NCI-H146 treated with DMSO at 0.1 percent for 48 hours (cell line): ENCODE results near the gene LMAN1.

Source experiments
- DNase-seq: peaks from one replicate; lab custom pipeline; 2025; ENCODE audit not compliant: unreplicated experiment; lab: John Stamatoyannopoulos, UW

Gene LMAN1

DNA sequence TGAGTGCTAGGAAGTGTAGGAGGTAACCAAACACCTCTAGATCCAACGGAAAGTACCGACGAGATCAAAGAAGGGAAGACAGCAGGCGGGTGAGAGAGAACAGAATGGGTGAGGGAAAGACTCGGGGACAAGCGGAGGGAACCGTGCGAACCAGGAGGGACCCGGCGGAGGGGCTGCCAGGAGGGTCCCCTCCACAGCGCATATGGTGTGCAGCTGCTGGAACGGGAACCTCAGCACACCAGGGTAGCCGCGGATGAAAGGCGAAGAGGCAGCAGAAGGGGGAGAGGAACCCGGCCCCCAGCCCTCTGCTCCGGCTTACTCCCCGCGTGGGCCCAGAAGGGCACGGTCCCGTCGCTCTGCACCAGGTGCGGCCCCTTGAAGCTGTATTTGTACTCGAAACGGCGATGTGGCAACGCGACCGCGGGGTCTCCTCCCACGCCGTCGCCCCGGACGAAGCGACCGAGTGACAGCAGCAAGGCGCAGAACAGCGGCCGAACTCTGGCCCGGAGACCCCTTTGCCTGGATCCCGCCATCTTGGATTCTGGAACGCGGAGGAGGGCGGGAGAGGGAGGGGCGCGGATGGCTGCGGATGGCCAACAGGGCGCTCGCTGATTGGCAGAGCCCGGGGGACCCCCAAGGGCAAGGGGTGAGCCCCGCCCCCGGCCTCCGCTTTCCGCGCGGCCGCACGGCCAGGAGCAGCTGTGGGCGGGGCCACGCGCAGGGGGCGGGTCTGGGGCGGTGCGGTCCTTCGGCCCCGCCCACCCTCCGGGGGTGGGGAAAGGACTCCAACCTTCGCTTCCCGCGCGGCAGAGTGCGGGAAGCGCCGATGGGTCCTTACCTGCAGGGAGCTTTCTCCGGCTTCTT, at the start of gene LMAN1:
LMAN1 (minus strand) TSS at position 554 of the 864 bp plus-strand sequence; CDS start at position 533, 21 bp downstream.
- peak; percentile 95 for DNase-seq

GRCh38 chr18:59402432-59403090, 43.5 kb upstream of the LMAN1 start:
- DNase-seq, result peak; percentile 99

DNA sequence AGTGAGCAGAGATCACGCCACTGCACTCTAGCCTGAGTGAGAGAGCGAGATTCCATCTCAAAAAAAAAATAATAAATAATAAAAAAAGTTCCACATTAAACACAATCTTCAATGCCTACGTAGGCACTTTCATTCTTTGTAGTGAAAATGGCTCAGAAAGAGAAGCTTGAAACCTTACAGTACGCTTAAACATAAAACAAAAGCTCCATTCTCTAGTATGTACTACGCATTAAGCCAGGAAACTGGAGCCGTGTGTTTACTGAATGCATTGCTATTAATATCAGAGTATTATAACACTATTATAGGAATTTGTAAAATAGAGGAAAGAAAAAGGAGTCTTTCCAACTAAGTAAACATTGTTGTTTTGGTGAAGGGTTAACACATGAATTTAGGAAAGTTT, 41.3 kb upstream of the LMAN1 start:
- DNase-seq, result no peak

DNA sequence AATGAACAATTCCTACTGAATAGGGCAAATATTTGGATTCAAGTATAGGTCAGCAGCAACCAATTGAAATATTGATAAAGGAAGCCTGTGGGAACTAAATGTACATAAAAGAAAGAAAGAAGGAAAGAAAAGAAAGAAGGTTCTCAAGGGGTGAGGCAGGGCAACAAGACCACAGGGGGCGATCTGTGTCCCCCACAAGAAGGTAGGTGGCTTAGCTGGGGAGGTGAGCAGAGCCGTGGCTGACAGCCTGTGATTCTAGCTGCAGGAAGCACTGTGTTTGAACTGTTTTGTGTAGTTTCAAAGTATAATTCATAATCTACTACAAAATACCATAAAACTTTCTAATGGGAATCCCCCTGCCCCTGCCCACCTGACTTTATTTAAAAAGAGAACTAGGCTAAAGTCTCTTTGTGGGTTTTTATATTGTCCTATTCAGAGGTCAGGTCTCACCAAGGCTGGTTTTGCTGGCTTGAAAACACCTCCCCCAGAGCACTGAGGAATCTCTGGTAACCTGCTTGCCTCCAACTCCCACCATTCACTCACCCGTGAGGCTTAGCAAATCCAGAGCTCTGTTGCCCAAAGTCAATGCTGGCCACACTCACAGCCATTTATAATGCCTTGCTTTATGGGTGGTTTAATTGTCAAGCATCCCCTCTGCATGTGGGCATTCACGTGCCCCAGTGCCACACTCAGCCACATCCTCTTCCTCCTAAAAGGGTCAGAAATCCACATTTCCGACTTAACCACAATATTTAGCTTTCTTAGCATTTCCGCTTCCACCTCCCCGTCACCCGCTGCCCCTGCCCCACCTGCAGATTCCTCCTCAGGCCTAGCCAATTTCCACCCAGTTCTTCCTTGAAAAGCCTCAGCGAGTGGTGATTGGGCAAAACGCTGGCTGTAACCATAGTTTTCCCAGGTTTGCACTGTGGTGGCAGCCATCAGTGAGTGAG, 36.4 kb upstream of the LMAN1 start:
- DNase-seq, result peak; percentile 35

DNA sequence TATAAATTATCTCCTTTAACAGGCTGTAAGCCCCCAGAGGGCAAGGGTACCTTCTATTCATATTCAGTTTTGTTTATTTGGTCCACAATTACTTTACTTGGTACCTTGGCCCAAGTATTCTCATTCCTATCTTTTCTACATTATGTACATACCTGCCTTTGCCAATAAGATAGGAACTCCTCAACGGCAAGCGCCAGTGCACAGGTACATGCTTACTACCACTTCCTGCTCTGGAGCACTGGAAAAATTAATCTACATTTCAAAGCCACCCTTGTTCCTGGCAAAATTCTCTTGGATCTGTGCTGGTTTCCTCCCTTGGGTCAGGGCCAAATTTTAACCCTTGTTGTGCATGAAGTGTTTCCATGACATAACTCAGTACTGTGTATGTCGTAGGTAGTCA, 34.3 kb upstream of the LMAN1 start:
- DNase-seq, result no peak

- no peak for DNase-seq
Measured at GRCh38 chr18:59388817-59389216, 29.8 kb upstream of the LMAN1 start.

GRCh38 chr18:59387687-59388565, 28.9 kb upstream of the LMAN1 start:
- peak; percentile 49 for DNase-seq

- DNase-seq, result no peak
Measured at GRCh38 chr18:59386909-59387686, 28.0 kb upstream of the LMAN1 start.

DNA sequence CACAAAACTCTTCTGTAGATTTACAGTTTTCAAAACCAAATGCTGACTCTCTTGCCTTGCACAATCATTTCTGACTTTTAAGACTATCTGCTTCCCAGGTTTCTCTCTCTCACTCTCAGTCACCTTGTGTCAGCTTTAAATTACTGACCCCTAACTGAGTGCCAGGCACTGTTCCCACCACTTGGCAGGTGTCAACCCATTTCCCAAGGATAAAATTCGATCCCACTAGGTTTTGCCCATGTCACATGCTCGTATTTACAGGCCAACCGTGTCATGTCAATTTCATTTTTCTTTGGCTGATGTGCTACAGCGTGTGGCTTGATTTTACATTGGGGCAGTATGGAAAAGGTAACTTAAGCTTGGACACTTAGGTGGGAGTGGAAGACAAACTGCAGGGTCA, 26.1 kb upstream of the LMAN1 start:
- DNase-seq, result no peak

DNA sequence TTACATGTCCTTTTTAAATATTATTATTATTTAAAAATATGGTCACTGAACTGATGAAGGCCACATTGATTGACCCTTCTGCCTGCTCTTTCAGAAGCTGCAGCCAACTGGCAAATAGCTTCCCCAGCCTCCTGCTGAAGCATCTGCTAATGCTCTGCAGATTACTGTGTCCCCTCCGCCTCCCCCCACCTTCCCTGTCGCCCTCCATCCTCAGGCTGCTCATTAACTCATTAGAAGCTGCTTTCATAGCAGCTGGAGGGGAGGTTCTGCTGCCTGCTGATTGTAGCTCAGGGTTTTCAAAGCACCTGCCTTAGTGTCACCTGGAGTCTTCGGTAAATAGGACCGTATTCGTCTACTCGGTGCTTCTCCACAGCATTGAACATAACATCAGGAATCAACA, 24.8 kb upstream of the LMAN1 start:
- DNase-seq, result peak; percentile 98

GRCh38 chr18:59382383-59382782, 23.3 kb upstream of the LMAN1 start:
- no peak for DNase-seq

DNA sequence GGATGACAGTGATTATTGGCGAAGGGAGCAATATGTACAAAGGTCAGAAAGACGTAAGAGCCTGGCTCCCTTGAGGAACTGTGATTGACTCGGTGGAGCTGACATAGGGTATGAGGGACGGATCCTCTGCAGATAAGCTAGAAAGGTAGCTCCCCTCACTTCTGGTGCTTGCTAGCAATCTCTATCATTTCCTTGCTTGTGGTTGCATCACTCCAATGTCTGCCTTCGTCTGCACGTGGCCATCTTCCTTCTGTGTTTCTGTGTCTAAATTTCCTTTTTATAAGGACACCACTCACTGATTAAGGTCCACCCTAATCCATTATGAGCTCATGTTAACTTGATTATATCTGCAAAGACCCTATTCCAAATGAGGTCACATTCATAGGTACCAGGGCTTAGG, 22.9 kb upstream of the LMAN1 start:
- no peak for DNase-seq

GRCh38 chr18:59380706-59381105, 21.6 kb upstream of the LMAN1 start:
- DNase-seq, result no peak

DNA sequence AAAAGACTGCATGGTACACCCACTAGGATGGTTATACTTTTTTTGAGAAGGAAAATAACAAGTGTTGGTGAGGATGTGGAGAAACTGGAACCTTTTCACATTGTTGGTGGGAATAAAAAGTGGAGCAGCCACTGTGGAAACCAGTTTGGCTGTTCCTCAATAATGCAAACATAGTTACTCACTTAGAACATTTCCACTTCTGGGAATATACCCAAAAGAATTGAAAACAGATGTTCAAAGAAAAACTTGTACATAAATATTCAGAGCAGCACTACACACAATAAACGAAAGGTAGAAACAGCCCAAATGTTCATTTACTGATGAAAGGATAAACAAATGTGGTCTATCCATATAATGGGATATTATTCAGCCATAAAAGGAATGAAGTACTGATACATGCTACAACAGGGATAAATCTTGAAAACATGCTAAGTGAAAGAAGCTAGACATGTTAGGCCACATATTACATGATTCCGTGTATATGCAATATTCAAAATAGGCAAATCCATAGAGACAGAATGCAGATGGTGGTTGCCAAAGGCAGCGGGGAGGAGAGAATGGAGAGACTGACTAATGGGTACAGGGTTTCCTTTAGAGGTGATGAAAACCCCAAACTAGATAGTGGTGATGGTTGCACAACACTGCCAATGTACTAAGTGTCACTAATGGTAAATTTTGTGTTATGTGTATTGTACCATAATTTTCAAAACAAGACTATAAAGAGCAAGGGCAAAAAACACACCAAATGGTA, 20.9 kb upstream of the LMAN1 start:
- DNase-seq, result no peak

DNA sequence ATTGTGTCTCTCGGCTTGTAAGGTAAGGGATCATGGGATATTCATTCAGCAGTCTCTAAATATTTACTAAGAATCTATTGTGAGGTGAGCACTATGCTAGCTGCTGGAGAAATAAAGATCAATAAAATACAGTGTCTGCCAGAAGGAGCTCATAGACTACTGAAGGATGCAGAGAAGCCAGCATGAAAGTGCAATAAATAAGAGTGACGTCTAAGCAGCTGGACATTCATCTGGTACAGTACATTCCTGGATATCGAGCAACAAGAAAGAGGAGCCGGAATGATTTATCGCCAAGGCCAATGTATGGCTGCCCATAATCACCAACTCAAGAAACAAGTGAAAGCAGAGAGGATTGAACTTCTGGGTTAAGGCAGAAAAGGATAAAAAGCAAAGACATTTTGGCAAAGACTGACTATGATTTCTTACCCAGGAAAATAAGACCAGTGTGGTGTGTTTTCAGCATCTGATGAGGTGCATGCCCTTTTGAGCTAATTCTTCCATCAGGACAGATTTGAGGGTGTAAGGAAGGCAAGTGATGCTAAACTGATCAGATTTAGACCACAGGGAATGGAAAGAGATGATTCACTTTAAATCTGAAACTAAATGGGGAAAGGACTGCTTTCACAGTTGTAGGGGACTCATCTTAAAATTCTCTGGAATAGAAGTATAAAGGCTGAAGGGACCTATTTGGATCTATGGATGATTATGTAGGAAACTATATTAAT, 18.7 kb upstream of the LMAN1 start:
- peak; percentile 29 for DNase-seq

- peak; percentile 75 for DNase-seq
Measured at GRCh38 chr18:59376351-59376935, 17.4 kb upstream of the LMAN1 start.

GRCh38 chr18:59374128-59374527, 15.1 kb upstream of the LMAN1 start:
- no peak for DNase-seq

- DNase-seq, result no peak
Measured at GRCh38 chr18:59372975-59373374, 13.9 kb upstream of the LMAN1 start.
